SK-MEL-5 (cell line): ENCODE results near the gene PIK3R4. TPM values are rescaled to one million over a fixed set of nuclear protein-coding genes. Genes with fewer than 3 reads are reported as not detected.
A peak's percentile ranks its signal among the peaks of the same experiment; 100 is the strongest.

Experiments used
- DNase-seq: peaks from one replicate; pipeline ENCODE4 v3.0.0-alpha.2; 2016; ENCODE audit warnings: low read depth, low spot score
- in situ Hi-C: cut with HindIII; loops from 2 replicates; pipeline ENCODE4 v1.10.0; 2016; ENCODE audit warnings: low sequenced_read_pairs, high pct_unique_total_duplicates, low pct_unique_long_range_greater_than_20kb
- polyA plus RNA-seq, 2 experiments: library from polyadenylated mRNA; depleted of rRNA; stranded (reverse); fragments of >200 nt; gene quantifications; 2 replicates each; pipeline ENCODE4 v1.2.3, GENCODE V29; 2015
- total RNA-seq: library from RNA; depleted of rRNA; stranded (reverse); fragments of >200 nt; shearing (Covaris generic); gene quantifications from 2 replicates; pipeline ENCODE4 v1.2.3, GENCODE V29; 2014; rRNA removed

The PIK3R4 gene
- 44.6 and 45.0 TPM in 2 replicates for total RNA-seq
- polyA plus RNA-seq (2015; cell fraction: cytosol; rRNA removed), result 36.6 and 40.5 TPM in 2 replicates
- polyA plus RNA-seq (2015; cell fraction: nucleus; rRNA removed), result 43.0 and 72.0 TPM in 2 replicates

- DNase-seq, result peak; percentile 99
- in situ Hi-C loops, result no loop called here
Observed at GRCh38 chr3:130746246-130747039, at the start of gene PIK3R4. Gene PIK3R4 (minus strand): TSS chr3:130746829. CDS start chr3:130745218, 1,611 bp downstream.

GRCh38 chr3:130795396-130795795 lies 48.8 kb upstream of the PIK3R4 start:
- DNase-seq, result no peak
- in situ Hi-C loops, result no loop called here

- DNase-seq, result no peak
- in situ Hi-C loops, result no loop called here
Observed at GRCh38 chr3:130792246-130792645, 45.6 kb upstream of the PIK3R4 start.

GRCh38 chr3:130789782-130790322 lies 43.2 kb upstream of the PIK3R4 start:
- no peak for DNase-seq
- in situ Hi-C loops, result no loop called here

- DNase-seq, result no peak
- in situ Hi-C loops, result no loop called here
Observed at GRCh38 chr3:130787422-130788068, 40.9 kb upstream of the PIK3R4 start.

GRCh38 chr3:130786306-130786705 lies 39.7 kb upstream of the PIK3R4 start:
- in situ Hi-C loops, result no loop called here
- no peak for DNase-seq

- DNase-seq, result peak; percentile 89
- in situ Hi-C loops, result no loop called here
Observed at GRCh38 chr3:130783629-130784028, 37.0 kb upstream of the PIK3R4 start.

- in situ Hi-C loops, result no loop called here
- no peak for DNase-seq
Observed at GRCh38 chr3:130779486-130779885, 32.9 kb upstream of the PIK3R4 start.

- in situ Hi-C loops, result no loop called here
- DNase-seq, result no peak
Observed at GRCh38 chr3:130779031-130779430, 32.4 kb upstream of the PIK3R4 start.

GRCh38 chr3:130773366-130773765 lies 26.7 kb upstream of the PIK3R4 start:
- no peak for DNase-seq
- in situ Hi-C loops, result no loop called here

GRCh38 chr3:130772129-130772528 lies 25.5 kb upstream of the PIK3R4 start:
- in situ Hi-C loops, result no loop called here
- DNase-seq, result no peak

- in situ Hi-C loops, result no loop called here
- DNase-seq, result no peak
Observed at GRCh38 chr3:130770644-130771043, 24.0 kb upstream of the PIK3R4 start.

- in situ Hi-C loops, result no loop called here
- no peak for DNase-seq
Observed at GRCh38 chr3:130761730-130762311, 15.2 kb upstream of the PIK3R4 start.

- peak; percentile 28 for DNase-seq
- in situ Hi-C loops, result no loop called here
Observed at GRCh38 chr3:130760922-130761321, 14.3 kb upstream of the PIK3R4 start.

- DNase-seq, result peak; percentile 84
- in situ Hi-C loops, result no loop called here
Observed at GRCh38 chr3:130759692-130760338, 13.2 kb upstream of the PIK3R4 start.

GRCh38 chr3:130758624-130759369 lies 12.2 kb upstream of the PIK3R4 start:
- in situ Hi-C loops, result no loop called here
- peak; percentile 87 for DNase-seq

GRCh38 chr3:130757611-130758150 lies 11.1 kb upstream of the PIK3R4 start:
- in situ Hi-C loops, result no loop called here
- no peak for DNase-seq
